HUES6 (cell line): ENCODE data around the gene STK32C.
"Not testable (repeated sequence)": the region's sequence is repeated elsewhere in the genome, so short reads cannot be mapped to it uniquely, and the experiment has no call there.

ENCODE experiments used
- H3K27ac ChIP-seq: 2 replicates; pipeline ENCODE4 v1.7.0; 2013; ENCODE audit warnings: low read depth, mild to moderate bottlenecking, low read length, inconsistent platforms
- H3K27me3 ChIP-seq: 2 replicates; pipeline ENCODE4 v1.6.1; 2013; ENCODE audit warnings: low read length; ENCODE audit not compliant: control insufficient read depth, insufficient read depth
- H3K36me3 ChIP-seq: 2 replicates; pipeline ENCODE4 v1.6.1; 2013; ENCODE audit warnings: low read length; ENCODE audit not compliant: control insufficient read depth, insufficient read depth
- H3K4me1 ChIP-seq: 2 replicates; pipeline ENCODE4 v1.6.1; 2013; ENCODE audit warnings: low read length; ENCODE audit not compliant: control insufficient read depth, insufficient read depth
- H3K4me3 ChIP-seq: 2 replicates; pipeline ENCODE4 v1.5.1; 2013; ENCODE audit warnings: low read depth, low read length
- H3K9ac ChIP-seq: one replicate; pipeline ENCODE4 v1.6.1; 2013; ENCODE audit warnings: mild to moderate bottlenecking, low read length
- H3K9me3 ChIP-seq: 2 replicates; pipeline ENCODE4 v1.6.1; 2013; ENCODE audit warnings: low read depth, low read length; ENCODE audit not compliant: control insufficient read depth, insufficient read depth

Gene STK32C

DNA sequence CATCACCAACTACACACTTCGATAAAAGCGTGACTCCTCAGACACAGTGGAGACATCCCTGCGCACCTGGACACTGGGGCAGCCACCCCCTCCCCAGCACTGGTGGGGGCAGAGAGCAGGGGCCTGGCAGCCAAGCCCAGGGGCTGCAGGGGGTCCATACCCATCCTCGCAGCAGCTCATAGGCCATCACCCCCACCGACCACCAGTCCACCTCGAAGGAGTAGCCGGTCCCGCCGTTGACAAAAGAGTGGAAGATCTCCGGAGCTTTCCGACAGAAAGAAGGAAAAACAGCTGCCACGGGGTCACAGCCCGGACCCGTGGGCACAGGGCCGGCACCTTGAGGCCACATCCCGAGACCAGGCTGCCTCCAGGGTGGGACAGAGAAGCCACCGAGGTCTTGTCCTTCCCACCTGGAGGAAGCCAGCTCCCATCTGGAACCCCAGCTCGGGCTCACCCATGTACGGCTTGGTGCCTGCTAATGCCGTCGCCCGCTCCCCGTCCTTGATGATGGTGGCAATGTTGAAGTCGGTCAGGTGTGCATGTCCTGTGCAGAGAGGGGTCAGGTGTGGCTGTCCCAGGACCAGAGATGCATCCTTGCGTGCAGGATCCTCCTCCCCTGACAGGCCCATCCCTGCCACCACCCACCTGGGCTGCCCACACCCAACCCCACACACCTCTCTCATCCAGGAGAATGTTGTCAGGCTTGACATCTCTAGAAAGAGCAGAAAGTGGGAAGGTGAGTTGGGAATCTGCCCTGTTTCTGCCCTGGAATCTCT is 82.5 kb downstream of the STK32C start:
- no peak overlapping the region for H3K4me3 ChIP-seq
- H3K4me1 ChIP-seq = peaks cover 9% of the 10 kb centered on the region
- no peak overlapping the region for H3K9ac ChIP-seq
- H3K9me3 ChIP-seq = no peaks in the 10 kb centered on the region
- no peak overlapping the region for H3K27ac ChIP-seq
- H3K27me3 ChIP-seq = no peaks in the 10 kb centered on the region
- no peaks in the 10 kb centered on the region; the same call in 1 of the 2 replicates for H3K36me3 ChIP-seq

DNA sequence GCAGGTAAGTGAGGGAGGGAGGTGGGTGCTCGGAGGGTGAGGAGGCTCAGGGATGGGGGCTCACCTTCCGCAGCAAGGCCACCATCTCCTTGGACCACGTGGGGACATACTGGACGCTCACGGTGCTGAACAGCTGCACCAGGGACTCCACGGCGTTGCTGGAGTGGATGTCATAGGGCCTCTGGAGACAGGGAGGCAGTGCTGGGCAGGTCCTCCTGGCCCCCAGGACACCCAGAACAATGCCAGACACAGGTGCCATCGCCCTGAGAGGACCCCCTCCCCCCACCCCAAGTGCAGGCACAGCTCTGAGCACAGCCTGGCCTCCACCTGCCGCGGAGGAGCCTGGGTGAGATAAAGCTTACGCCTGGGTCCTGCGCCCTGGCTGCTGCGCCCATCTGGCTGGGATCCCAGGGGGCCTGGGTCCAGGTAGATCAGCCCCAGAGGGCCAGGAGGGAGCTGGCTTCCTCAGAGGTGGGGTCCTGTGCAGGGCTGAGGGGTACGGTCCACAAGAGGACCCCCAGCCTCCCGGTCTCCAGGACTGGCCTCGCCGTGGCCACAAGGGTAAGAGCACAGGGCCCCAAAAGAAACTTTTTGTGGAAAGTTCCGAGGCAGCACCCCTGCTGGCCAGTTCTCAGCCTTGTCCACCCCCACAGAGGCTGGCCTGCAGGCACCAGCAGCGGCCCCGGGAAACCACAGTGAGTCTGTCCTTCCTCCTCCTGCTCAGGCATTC is 83.2 kb downstream of the STK32C start:
- H3K36me3 ChIP-seq = no peaks in the 10 kb centered on the region; the same call in 1 of the 2 replicates
- H3K9ac ChIP-seq = no peak overlapping the region
- H3K27me3 ChIP-seq = no peaks in the 10 kb centered on the region
- no peaks in the 10 kb centered on the region for H3K9me3 ChIP-seq
- H3K4me3 ChIP-seq = no peak overlapping the region
- H3K4me1 ChIP-seq = peaks cover 2% of the 10 kb centered on the region; the same call in 1 of the 2 replicates
- no peak overlapping the region for H3K27ac ChIP-seq

DNA sequence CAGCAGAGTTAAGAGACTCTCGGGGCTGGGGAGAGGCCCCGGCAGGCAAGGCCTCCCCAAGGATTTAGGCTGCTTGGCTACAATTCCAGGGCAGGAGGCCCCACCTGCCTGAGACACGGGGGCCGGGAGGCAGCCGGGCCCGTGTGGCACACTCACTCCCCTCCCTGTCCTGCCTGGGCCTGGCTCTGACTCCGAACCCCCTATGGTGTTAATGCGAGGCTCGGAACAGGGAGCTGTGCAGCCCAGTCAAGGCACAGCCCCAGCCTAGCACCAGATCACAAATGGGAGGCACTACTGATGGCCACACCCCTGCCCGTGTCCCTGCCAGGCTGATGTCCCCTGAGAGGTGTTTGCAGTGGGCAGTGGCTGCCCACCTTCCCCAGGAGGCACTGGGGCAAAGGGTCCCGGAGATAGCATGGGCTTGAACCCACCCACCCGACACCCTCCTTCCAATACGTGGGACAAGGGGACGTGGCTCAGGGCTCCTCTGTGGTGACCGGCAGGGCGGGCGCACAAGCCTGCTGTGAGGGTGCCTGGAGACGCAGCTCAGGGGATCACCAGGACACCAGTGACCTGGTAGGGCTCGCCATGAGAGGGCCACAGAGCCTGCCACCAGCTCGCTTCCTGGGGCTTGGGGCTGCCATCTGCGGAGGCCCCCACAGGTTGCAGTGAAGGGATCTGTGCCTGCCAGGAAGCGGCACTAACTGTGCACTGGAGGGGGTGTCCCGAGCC is 84.0 kb downstream of the STK32C start:
- H3K9me3 ChIP-seq = peaks cover 1% of the 10 kb centered on the region
- H3K9ac ChIP-seq = no peak overlapping the region
- no peaks in the 10 kb centered on the region; the same call in 1 of the 2 replicates for H3K36me3 ChIP-seq
- no peak overlapping the region for H3K27ac ChIP-seq
- no peak overlapping the region for H3K4me3 ChIP-seq
- H3K27me3 ChIP-seq = no peaks in the 10 kb centered on the region
- H3K4me1 ChIP-seq = no peaks in the 10 kb centered on the region

DNA sequence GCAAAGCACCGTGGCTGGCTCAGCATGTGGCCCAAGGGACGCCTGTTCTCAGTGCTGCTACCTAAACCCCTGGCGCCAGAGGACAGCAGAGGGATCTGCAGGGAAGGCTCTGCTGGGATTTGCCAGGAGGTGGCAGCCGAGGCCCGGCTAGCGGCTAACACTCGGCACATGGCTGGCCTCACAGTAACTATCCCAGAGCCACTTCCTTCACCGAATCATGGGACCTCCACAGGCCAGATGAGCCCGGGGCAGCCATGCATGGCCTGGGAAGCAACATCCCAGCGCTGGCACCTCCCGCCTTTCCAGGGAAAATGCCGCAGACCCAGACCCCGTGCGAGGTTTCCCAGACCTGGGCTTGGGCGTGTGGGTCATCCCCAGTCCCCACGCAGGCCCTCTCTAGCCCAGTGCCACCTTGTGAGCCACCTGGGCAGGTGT is 84.6 kb downstream of the STK32C start:
- H3K9ac ChIP-seq = no peak overlapping the region
- peaks cover 7% of the 10 kb centered on the region for H3K9me3 ChIP-seq
- no peaks in the 10 kb centered on the region for H3K27me3 ChIP-seq
- no peaks in the 10 kb centered on the region; the same call in 1 of the 2 replicates for H3K36me3 ChIP-seq
- H3K4me3 ChIP-seq = no peak overlapping the region
- H3K4me1 ChIP-seq = no peaks in the 10 kb centered on the region
- no peak overlapping the region for H3K27ac ChIP-seq

DNA sequence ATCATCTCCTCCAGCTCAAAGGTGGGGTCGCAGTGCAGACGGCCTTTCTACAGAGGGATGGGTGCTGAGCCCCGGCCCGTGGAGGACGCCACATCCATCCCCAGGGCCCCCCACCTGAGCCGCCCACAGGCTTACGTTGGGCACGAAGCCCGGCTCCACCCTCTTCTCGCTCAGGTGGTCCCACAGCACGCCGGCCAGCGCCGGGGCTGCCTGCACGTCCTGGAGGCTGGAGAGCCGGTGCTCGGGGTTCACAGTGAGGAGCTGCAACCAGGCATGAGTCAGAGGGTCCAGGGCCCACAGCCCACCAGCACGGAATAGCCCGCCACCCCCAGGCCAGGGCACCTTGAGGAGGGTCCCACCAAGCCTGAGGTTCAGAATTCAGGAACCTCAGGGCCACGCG is 85.0 kb downstream of the STK32C start:
- H3K36me3 ChIP-seq = no peaks in the 10 kb centered on the region; the same call in 1 of the 2 replicates
- no peak overlapping the region for H3K27ac ChIP-seq
- no peaks in the 10 kb centered on the region for H3K4me1 ChIP-seq
- H3K9ac ChIP-seq = no peak overlapping the region
- peaks cover 11% of the 10 kb centered on the region for H3K9me3 ChIP-seq
- H3K27me3 ChIP-seq = no peaks in the 10 kb centered on the region
- no peak overlapping the region for H3K4me3 ChIP-seq

DNA sequence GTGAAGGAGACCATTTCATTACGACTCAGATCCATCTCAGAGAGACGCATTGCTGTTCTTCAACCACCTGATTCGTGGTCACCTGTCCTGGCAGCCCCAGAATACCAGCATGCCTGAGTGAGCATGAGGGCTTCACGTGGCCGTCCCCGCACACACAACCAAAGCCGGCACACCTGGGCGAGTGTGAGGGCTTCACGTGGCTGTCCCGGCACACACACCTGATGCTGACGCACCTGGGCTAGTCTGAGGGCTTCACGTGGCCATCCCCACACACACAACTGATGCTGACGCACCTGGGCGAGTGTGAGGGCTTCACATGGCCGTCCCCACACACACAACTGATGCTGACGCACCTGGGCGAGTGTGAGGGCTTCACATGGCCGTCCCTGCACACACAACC is 86.8 kb downstream of the STK32C start:
- peaks cover 27% of the 10 kb centered on the region for H3K9me3 ChIP-seq
- not testable (repeated sequence) for H3K36me3 ChIP-seq, H3K4me1 ChIP-seq, H3K27me3 ChIP-seq, H3K27ac ChIP-seq, H3K9ac ChIP-seq, H3K4me3 ChIP-seq

DNA sequence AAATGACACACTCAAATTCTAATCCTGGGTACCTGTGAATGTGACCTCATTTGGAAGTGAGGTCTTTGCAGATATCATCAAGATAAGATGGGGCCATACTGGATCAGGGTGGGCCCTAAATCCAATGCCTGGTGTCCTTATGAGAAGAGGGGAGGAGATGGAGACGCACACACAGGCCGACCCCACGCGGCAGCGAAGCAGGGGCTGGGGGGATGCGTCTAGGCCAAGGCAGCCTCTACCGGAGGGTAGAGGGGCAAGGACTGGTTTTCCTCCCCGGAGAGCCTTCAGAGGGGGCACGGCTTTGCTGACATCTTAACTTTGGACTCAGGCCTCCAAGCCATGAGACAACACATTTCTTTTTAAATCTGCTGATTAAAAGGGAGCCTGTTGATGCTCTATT is 87.7 kb downstream of the STK32C start:
- Histone ChIP-seq H3K9me3 (peaks cover 33% of the 10 kb centered on the region), H3K27me3 (no peaks in the 10 kb centered on the region), H3K36me3 (no peaks in the 10 kb centered on the region), H3K4me1 (no peaks in the 10 kb centered on the region), H3K4me3 (no peak overlapping the region), H3K9ac (no peak overlapping the region), H3K27ac (no peak overlapping the region)

DNA sequence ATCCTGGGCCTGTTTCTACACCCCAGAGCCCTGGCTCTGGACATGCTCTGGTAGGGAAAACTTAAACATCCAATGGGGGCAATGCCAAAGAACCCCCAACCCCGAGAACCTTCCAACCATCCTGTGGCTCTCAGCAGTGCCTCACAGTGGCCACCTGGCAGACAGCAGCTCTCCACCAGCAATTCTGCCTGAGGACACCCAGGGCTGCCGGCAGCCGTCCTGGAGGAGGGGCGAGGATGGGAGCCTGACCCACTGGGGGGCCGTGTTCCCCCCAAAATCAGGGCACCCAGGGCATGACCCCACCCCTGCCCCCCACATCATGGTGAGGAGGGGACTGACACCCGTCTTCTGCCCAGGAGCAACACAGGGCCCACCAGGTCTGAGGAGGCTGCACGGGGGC is 88.3 kb downstream of the STK32C start:
- Histone ChIP-seq H3K4me1 (no peaks in the 10 kb centered on the region), H3K9ac (no peak overlapping the region)

DNA sequence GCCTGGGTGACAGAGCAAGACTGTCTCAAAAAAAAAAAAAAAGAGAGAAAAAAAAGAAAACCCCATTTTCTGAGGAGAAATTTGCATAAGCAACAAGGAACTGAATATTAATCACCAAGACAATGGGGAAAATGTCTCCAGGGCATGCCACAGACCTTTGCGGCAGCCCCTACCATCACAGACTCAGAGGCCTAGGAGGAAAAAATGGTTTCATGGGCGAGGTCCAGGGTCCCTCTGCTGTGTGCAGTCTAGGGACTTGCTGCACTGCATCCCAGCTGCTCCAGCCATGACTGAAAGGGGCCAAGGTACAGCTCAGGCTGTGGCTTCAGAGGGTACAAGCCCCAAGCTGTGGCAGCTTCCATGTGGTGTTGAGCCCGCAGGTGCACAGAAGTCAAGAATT is 91.3 kb downstream of the STK32C start:
- not testable (repeated sequence) for H3K4me3 ChIP-seq, H3K27ac ChIP-seq, H3K27me3 ChIP-seq, H3K9ac ChIP-seq, H3K36me3 ChIP-seq, H3K4me1 ChIP-seq
- H3K9me3 ChIP-seq = peaks cover 40% of the 10 kb centered on the region

More for the DNA sequence above, 88.3 kb downstream of the STK32C start:
- Histone ChIP-seq H3K4me3 (no peak overlapping the region), H3K27ac (no peak overlapping the region), H3K27me3 (no peaks in the 10 kb centered on the region), H3K9me3 (peaks cover 37% of the 10 kb centered on the region), H3K36me3 (no peaks in the 10 kb centered on the region)

DNA sequence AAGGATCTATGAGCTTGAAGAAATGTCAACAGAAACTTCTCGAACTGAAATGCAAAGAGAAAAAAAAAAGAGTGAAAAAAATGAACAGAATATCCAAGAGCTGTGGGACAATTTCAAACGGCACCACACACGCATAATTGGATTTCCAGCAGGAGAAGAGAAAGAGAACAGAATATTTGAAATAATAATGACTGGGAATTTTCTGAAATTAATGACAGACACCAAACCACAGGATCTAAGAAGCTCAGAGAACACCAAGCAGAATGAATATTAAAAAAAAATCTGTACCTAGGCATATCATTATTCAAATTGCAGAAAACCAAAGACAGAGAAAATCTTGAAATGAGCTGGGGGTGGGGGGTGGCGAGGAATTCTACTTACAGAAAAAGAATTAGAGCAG is 93.8 kb downstream of the STK32C start:
- Histone ChIP-seq H3K4me1 (no peaks in the 10 kb centered on the region), H3K9ac (no peak overlapping the region), H3K4me3 (no peak overlapping the region), H3K27ac (no peak overlapping the region), H3K9me3 (peaks cover 40% of the 10 kb centered on the region), H3K36me3 (no peaks in the 10 kb centered on the region), H3K27me3 (no peaks in the 10 kb centered on the region)

DNA sequence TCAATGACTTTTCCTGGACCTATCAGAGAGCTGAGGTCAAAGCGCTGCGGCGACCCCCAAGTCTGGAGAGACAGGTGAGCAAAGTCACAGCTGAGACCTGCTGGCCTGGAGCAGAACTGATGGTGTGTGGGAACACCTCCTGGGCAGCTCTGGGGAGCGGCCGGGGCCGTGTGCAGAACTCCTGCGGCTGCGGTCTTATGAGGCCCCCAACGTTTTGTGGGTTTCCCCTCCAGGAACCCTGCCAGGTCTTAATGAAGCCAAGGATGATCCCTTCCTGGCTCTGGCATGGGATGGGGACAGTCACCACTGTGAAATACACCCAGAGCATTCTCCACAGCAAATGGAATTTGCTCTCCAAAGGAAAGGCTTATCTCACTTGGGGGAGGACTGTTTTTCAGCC is 94.9 kb downstream of the STK32C start:
- Histone ChIP-seq H3K9me3 (peaks cover 30% of the 10 kb centered on the region), H3K27me3 (no peaks in the 10 kb centered on the region), H3K9ac (no peak overlapping the region), H3K27ac (no peak overlapping the region), H3K4me1 (no peaks in the 10 kb centered on the region), H3K36me3 (no peaks in the 10 kb centered on the region), H3K4me3 (no peak overlapping the region)
